Fibroblast of gingiva (primary cell): Measurements from ENCODE around the gene CEP192.
A peak's percentile ranks its signal among the peaks of the same experiment; 100 is the strongest.
"Not testable (repeated sequence)": the region's sequence is repeated elsewhere in the genome, so short reads cannot be mapped to it uniquely, and the experiment has no call there.

ENCODE experiments used
- DNase-seq: peaks from one replicate; pipeline ENCODE4 v3.0.0-alpha.2; 2011; ENCODE audit warnings: low read depth

CEP192 gene

GRCh38 chr18:13035249-13035914 lies 44.2 kb downstream of the CEP192 start:
- peak; percentile 29 for DNase-seq

GRCh38 chr18:13036622-13037320 lies 45.6 kb downstream of the CEP192 start:
- DNase-seq, result peak; percentile 51

- DNase-seq, result peak; percentile 41
Observed at GRCh38 chr18:13039806-13040205, 48.6 kb downstream of the CEP192 start.

- DNase-seq, result no peak
Observed at GRCh38 chr18:13043066-13043465, 51.9 kb downstream of the CEP192 start.

GRCh38 chr18:13048061-13048595 lies 57.0 kb downstream of the CEP192 start:
- peak; percentile 65 for DNase-seq

- no peak for DNase-seq
Observed at GRCh38 chr18:13051159-13051558, 60.0 kb downstream of the CEP192 start.

- DNase-seq, result no peak
Observed at GRCh38 chr18:13051950-13052349, 60.8 kb downstream of the CEP192 start.

- no peak for DNase-seq
Observed at GRCh38 chr18:13054336-13054735, 63.2 kb downstream of the CEP192 start.

GRCh38 chr18:13061630-13062189 lies 70.5 kb downstream of the CEP192 start:
- no peak for DNase-seq

GRCh38 chr18:13067124-13067523 lies 76.0 kb downstream of the CEP192 start:
- DNase-seq, result no peak

GRCh38 chr18:13067966-13068365 lies 76.8 kb downstream of the CEP192 start:
- DNase-seq, result no peak

GRCh38 chr18:13070460-13070859 lies 79.3 kb downstream of the CEP192 start:
- peak; percentile 19 for DNase-seq

GRCh38 chr18:13076886-13077285 lies 85.7 kb downstream of the CEP192 start:
- DNase-seq, result no peak

- no peak for DNase-seq
Observed at GRCh38 chr18:13077473-13077872, 86.3 kb downstream of the CEP192 start.

- not testable (repeated sequence) for DNase-seq
Observed at GRCh38 chr18:13078065-13078464, 86.9 kb downstream of the CEP192 start.

- no peak for DNase-seq
Observed at GRCh38 chr18:13086906-13087305, 95.7 kb downstream of the CEP192 start.

GRCh38 chr18:13095466-13095865 lies 104.3 kb downstream of the CEP192 start:
- DNase-seq, result no peak

- no peak for DNase-seq
Observed at GRCh38 chr18:13096232-13096631, 105.1 kb downstream of the CEP192 start.

GRCh38 chr18:13096719-13097118 lies 105.6 kb downstream of the CEP192 start:
- no peak for DNase-seq

- not testable (repeated sequence) for DNase-seq
Observed at GRCh38 chr18:13098104-13098503, 106.9 kb downstream of the CEP192 start.

- no peak for DNase-seq
Observed at GRCh38 chr18:13099113-13099512, 108.0 kb downstream of the CEP192 start.

- DNase-seq, result no peak
Observed at GRCh38 chr18:13100942-13101658, 109.9 kb downstream of the CEP192 start.
